Sigmoid colon (tissue), 7 donors: ENCODE data around the gene FOXN1. TPM values are rescaled to one million over a fixed set of nuclear protein-coding genes. Genes with fewer than 3 reads are reported as not detected.
A peak's percentile ranks its signal among the peaks of the same experiment; 100 is the strongest.

Source experiments
- DNase-seq: peaks from one replicate; pipeline ENCODE4 v3.0.0-alpha.2; 2019
- H3K27ac ChIP-seq, 4 donors: fragments of 200-600 bp; sonication (generic); one replicate each; pipeline ENCODE4 v1.5.1; 2016 to 2019; ENCODE audit warnings: mild to moderate bottlenecking in 1 of 4
- H3K27me3 ChIP-seq, 3 donors: fragments of 200-600 bp; sonication (generic); one replicate each; pipeline ENCODE4 v1.5.1; 2019; ENCODE audit warnings: mild to moderate bottlenecking in 1 of 3
- H3K36me3 ChIP-seq, 4 donors: fragments of 200-600 bp; sonication (generic); one replicate each; pipeline ENCODE4 v1.5.1; 2016 to 2019
- H3K4me1 ChIP-seq, 4 donors: fragments of 200-600 bp; sonication (generic); one replicate each; pipeline ENCODE4 v1.5.1; 2017 to 2019
- H3K4me3 ChIP-seq, 4 donors: fragments of 200-600 bp; sonication (generic); one replicate each; pipeline ENCODE4 v1.5.1; 2017 to 2019; ENCODE audit warnings: mild to moderate bottlenecking in 2 of 4, moderate library complexity in 1 of 4
- H3K9me3 ChIP-seq, 4 donors: fragments of 200-600 bp in 3 of 4; sonication (generic) in 3 of 4; one replicate each; pipeline versions ENCODE4 v1.5.1 to v1.6.1; 2013 to 2019
- CTCF ChIP-seq, 4 experiments: fragments of 450-650 bp in 3 of 4; fragments of 200-600 bp in 1 of 4; IDR thresholded peaks; one replicate each; pipeline ENCODE4 v1.5.1; 2016 to 2019; ENCODE audit warnings: antibody characterized with exemption in 4 of 4, mild to moderate bottlenecking in 3 of 4, moderate library complexity in 2 of 4
- EP300 ChIP-seq, 4 donors: sonication (generic); formaldehyde crosslinking; IDR thresholded peaks; one replicate each; pipeline ENCODE4 v1.6.1; 2017; ENCODE audit warnings: antibody characterized with exemption in 4 of 4
- POLR2A ChIP-seq, 2 donors: fragments of 450-650 bp; IDR thresholded peaks; one replicate each; pipeline ENCODE4 v1.6.1; 2016; ENCODE audit warnings: antibody characterized with exemption in 2 of 2, mild to moderate bottlenecking in 2 of 2, moderate library complexity in 2 of 2
- POLR2AphosphoS5 ChIP-seq, 4 donors: sonication (generic); formaldehyde crosslinking; IDR thresholded peaks; one replicate each; pipeline ENCODE4 v1.6.1; 2017; ENCODE audit warnings: antibody characterized with exemption in 4 of 4
- WGBS, 2 donors: extraction: QIAGEN DNeasy Blood & Tissue Kit; methylation state at CpG; one replicate each; pipeline ENCODE4 v1.1.7; 2013; 5-methylcytosine and 5-hydroxymethylcytosine counted together
- intact Hi-C: fragments of 100-400 bp; cut with DNase I; formaldehyde crosslinking; loops from one replicate; pipeline ENCODE4 v1.15.1; 2023
- polyA plus RNA-seq, 3 donors: library from polyadenylated mRNA; stranded (reverse); fragments of 200-250 nt; gene quantifications; one replicate each; pipeline ENCODE4 v1.2.3, GENCODE V29; 2013
- total RNA-seq, 4 donors: library from RNA; depleted of rRNA; stranded (reverse); fragments of >200 nt; gene quantifications; one replicate each; pipeline ENCODE4 v1.1.0, GENCODE V29; 2016
- donor health status: healthy with polysubstance abuse.
- donor health status: Bipolar disorder and iron deficiency.
- donor health status: healthy.

FOXN1 gene
- total and polyA plus RNA-seq, 7 donors: 0.23 to 0.60 (median 0.38) TPM; not detected in 4

GRCh38 chr17:28553000-28553505 lies 46.9 kb downstream of the FOXN1 start:
- peak overlapping the region in 3 of 4 donors; percentile 92 to 96 (median 96) for H3K4me3 ChIP-seq
- TF ChIP-seq CTCF (IDR thresholded peaks at IDR 0.05) (no peak), EP300 (IDR thresholded peaks at IDR 0.05) (no peak)
- DNase-seq: no peak
- H3K4me1 ChIP-seq: peaks cover 0 to 27% (median 20%) of the 10 kb centered on the region in 4 donors
- H3K27ac ChIP-seq: peak overlapping the region; percentile 75 to 83 (median 79)
- WGBS, 2 donors: 92 to 94% methylated on average over 5 of the region's 5 CpGs
- peaks cover 12 to 47% (median 30%) of the 10 kb centered on the region in 4 donors for H3K36me3 ChIP-seq
- H3K9me3 ChIP-seq: no peaks in the 10 kb centered on the region
- intact Hi-C loops: loop anchor here (5.0 kb wide), 2 partner anchors 44 to 59 kb away; partner anchors contain the start of genes RSKR and SPAG5
- H3K27me3 ChIP-seq: no peaks in the 10 kb centered on the region

- Histone ChIP-seq H3K4me1 (peaks cover 0 to 27% (median 18%) of the 10 kb centered on the region in 4 donors), H3K4me3 (no peak overlapping the region), H3K9me3 (no peaks in the 10 kb centered on the region), H3K27me3 (no peaks in the 10 kb centered on the region), H3K36me3 (peaks cover 21 to 62% (median 32%) of the 10 kb centered on the region in 4 donors), H3K27ac (no peak overlapping the region)
- no peak for DNase-seq
- no peak for TF ChIP-seq POLR2A (IDR thresholded peaks at IDR 0.05)
- TF ChIP-seq POLR2AphosphoS5 (IDR thresholded peaks at IDR 0.05): no peak
- no peak for TF ChIP-seq EP300 (IDR thresholded peaks at IDR 0.05)
- no peak for TF ChIP-seq CTCF (IDR thresholded peaks at IDR 0.05)
- intact Hi-C loops: loop anchor here (5.0 kb wide), 2 partner anchors 43 to 58 kb away; partner anchors contain the start of genes RSKR and SPAG5
- 82 to 98% methylated on average over 6 of the region's 6 CpGs for WGBS, 2 donors
These were observed 48.4 kb downstream of the FOXN1 start for GRCh38 chr17:28554565-28554964.

GRCh38 chr17:28555022-28555421 lies 48.9 kb downstream of the FOXN1 start:
- no peaks in the 10 kb centered on the region for H3K27me3 ChIP-seq
- no peaks in the 10 kb centered on the region for H3K9me3 ChIP-seq
- no peak overlapping the region for H3K27ac ChIP-seq
- no peak overlapping the region for H3K4me3 ChIP-seq
- H3K36me3 ChIP-seq: peaks cover 25 to 66% (median 36%) of the 10 kb centered on the region in 4 donors
- TF ChIP-seq POLR2AphosphoS5 (IDR thresholded peaks at IDR 0.05) (no peak), CTCF (IDR thresholded peaks at IDR 0.05) (no peak), EP300 (IDR thresholded peaks at IDR 0.05) (no peak), POLR2A (IDR thresholded peaks at IDR 0.05) (no peak)
- no peak for DNase-seq
- intact Hi-C loops: no loop called here
- peaks cover 0 to 22% (median 18%) of the 10 kb centered on the region in 4 donors for H3K4me1 ChIP-seq
- 96 to 98% methylated on average over 3 of the region's 3 CpGs for WGBS, 2 donors

GRCh38 chr17:28563475-28563874 lies 57.3 kb downstream of the FOXN1 start:
- WGBS, 2 donors: 96 to 97% methylated on average over 3 of the region's 3 CpGs
- intact Hi-C loops: no loop called here

More at GRCh38 chr17:28563475-28563874, 57.3 kb downstream of the FOXN1 start:
- no peaks in the 10 kb centered on the region for H3K27me3 ChIP-seq
- peaks cover 0 to 7% (median 0%) of the 10 kb centered on the region in 4 donors for H3K4me1 ChIP-seq
- H3K9me3 ChIP-seq: no peaks in the 10 kb centered on the region
- H3K4me3 ChIP-seq: no peak overlapping the region
- no peak overlapping the region for H3K27ac ChIP-seq
- H3K36me3 ChIP-seq: peaks cover 17 to 71% (median 28%) of the 10 kb centered on the region in 4 donors
- no peak for DNase-seq
- TF ChIP-seq POLR2AphosphoS5 (IDR thresholded peaks at IDR 0.05) (no peak), EP300 (IDR thresholded peaks at IDR 0.05) (no peak), POLR2A (IDR thresholded peaks at IDR 0.05) (no peak), CTCF (IDR thresholded peaks at IDR 0.05) (no peak)
